ENCODE results near the gene MRPS18A. TPM values are rescaled to one million over a fixed set of nuclear protein-coding genes. Genes with fewer than 3 reads are reported as not detected.
A peak's percentile ranks its signal among the peaks of the same experiment; 100 is the strongest.

MRPS18A gene
- total and polyA plus RNA-seq, 2 of the 13 experiments (the other 11 are each of a cell fraction or from before 2014, with no cell fraction given), result 87.8 to 89.1 TPM

DNA sequence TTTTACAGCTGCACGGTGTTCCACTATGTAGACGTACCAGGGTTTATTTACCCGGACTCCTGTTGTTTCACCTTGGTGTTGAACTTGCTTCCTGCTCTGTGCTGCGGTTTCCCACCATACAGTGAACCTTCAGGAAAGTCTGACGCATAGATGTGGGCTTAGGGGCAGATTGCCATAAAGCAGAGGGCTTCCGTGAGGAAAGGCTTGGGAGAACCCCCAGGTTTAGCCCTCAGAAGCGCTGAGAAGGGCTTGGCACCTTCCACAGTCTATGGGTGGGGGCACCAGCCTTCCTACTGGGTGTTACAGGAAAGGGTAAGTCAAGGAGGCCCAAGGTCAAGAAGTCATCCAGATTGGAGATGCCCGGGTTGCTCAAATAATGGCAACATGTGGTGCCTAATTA is 19.2 kb upstream of the MRPS18A start (continued):
- TF ChIP-seq AKNA (CRISPR knock-in tag; IDR thresholded peaks at IDR 0.05; ENCODE audit: borderline replicate concordance) (no peak), PBX2 (CRISPR knock-in tag; IDR thresholded peaks at IDR 0.05) (no peak), ATF2 (CRISPR knock-in tag; IDR thresholded peaks at IDR 0.05) (no peak), ZNF253 (CRISPR knock-in tag; IDR thresholded peaks at IDR 0.05; ENCODE audit: borderline replicate concordance) (no peak), ZNF33B (CRISPR knock-in tag; IDR thresholded peaks at IDR 0.05) (no peak), ZXDC (CRISPR knock-in tag; IDR thresholded peaks at IDR 0.05) (no peak), FOSL2 (CRISPR knock-in tag; IDR thresholded peaks at IDR 0.05) (peak; percentile 56)

Data from HepG2 (cell line).